Breast epithelium (tissue), 3 donors: ENCODE measurements around the gene DXO.

ENCODE experiments used
- CTCF ChIP-seq, 3 donors: fragments of 450-650 bp; IDR thresholded peaks; one replicate each; pipeline ENCODE4 v1.5.1; 2016 to 2017; ENCODE audit warnings: antibody characterized with exemption in 3 of 3, mild to moderate bottlenecking in 3 of 3, moderate library complexity in 3 of 3
- POLR2A ChIP-seq: fragments of 450-650 bp; IDR thresholded peaks from one replicate; pipeline ENCODE4 v1.6.1; 2016; ENCODE audit warnings: antibody characterized with exemption, mild to moderate bottlenecking, moderate library complexity

GRCh38 chr6:31946370-31946885, 25.5 kb downstream of the DXO start:
- no peak for TF ChIP-seq CTCF (IDR thresholded peaks at IDR 0.05)
- TF ChIP-seq POLR2A = no peak
